ENCODE results near the gene GSE1.

Gene GSE1

GRCh38 chr16:85628645-85629044, 15.5 kb downstream of the GSE1 start:
- peaks cover 36% of the 10 kb centered on the region for H3K36me3 ChIP-seq (replicated peaks)
- H3K27me3 ChIP-seq (ENCODE audit: low read depth): no peaks in the 10 kb centered on the region
- peaks cover 14% of the 10 kb centered on the region for H3K9me3 ChIP-seq
- no peak overlapping the region for H3K4me3 ChIP-seq
- in situ Hi-C loops (cut with MboI; ENCODE audit: low sequenced_read_pairs): no loop called here
- H3K4me1 ChIP-seq: no peaks in the 10 kb centered on the region
- DNase-seq (ENCODE audit: low spot score in 2 of 2): no peak

GRCh38 chr16:85629326-85629725, 16.2 kb downstream of the GSE1 start:
- in situ Hi-C loops (cut with MboI; ENCODE audit: low sequenced_read_pairs): no loop called here
- peaks cover 36% of the 10 kb centered on the region for H3K36me3 ChIP-seq (replicated peaks)
- H3K4me1 ChIP-seq: no peaks in the 10 kb centered on the region
- DNase-seq (ENCODE audit: low spot score in 2 of 2): no peak
- no peaks in the 10 kb centered on the region for H3K27me3 ChIP-seq (ENCODE audit: low read depth)
- H3K4me3 ChIP-seq: no peak overlapping the region
- peaks cover 14% of the 10 kb centered on the region for H3K9me3 ChIP-seq

- Histone ChIP-seq H3K36me3 (replicated peaks) (peaks cover 38% of the 10 kb centered on the region), H3K4me3 (no peak overlapping the region), H3K4me1 (no peaks in the 10 kb centered on the region), H3K9me3 (peaks cover 14% of the 10 kb centered on the region), H3K27me3 (ENCODE audit: low read depth) (no peaks in the 10 kb centered on the region)
- in situ Hi-C loops (cut with MboI; ENCODE audit: low sequenced_read_pairs): no loop called here
- DNase-seq (ENCODE audit: low spot score in 2 of 2): no peak
These were observed 16.7 kb downstream of the GSE1 start for GRCh38 chr16:85629853-85630252.

- Histone ChIP-seq H3K27me3 (ENCODE audit: low read depth) (no peaks in the 10 kb centered on the region), H3K36me3 (replicated peaks) (peaks cover 42% of the 10 kb centered on the region), H3K9me3 (peaks cover 14% of the 10 kb centered on the region), H3K4me3 (no peak overlapping the region), H3K4me1 (no peaks in the 10 kb centered on the region)
- DNase-seq (ENCODE audit: low spot score in 2 of 2): no peak
- in situ Hi-C loops (cut with MboI; ENCODE audit: low sequenced_read_pairs): no loop called here
These were observed 18.1 kb downstream of the GSE1 start for GRCh38 chr16:85631230-85631629.

- H3K4me3 ChIP-seq: no peak overlapping the region
- H3K9me3 ChIP-seq: peaks cover 14% of the 10 kb centered on the region
- no peak for DNase-seq (ENCODE audit: low spot score in 2 of 2)
- in situ Hi-C loops (cut with MboI; ENCODE audit: low sequenced_read_pairs): no loop called here
- H3K36me3 ChIP-seq (replicated peaks): peaks cover 47% of the 10 kb centered on the region
- H3K4me1 ChIP-seq: no peaks in the 10 kb centered on the region
- H3K27me3 ChIP-seq (ENCODE audit: low read depth): no peaks in the 10 kb centered on the region
These were observed 18.8 kb downstream of the GSE1 start for GRCh38 chr16:85631802-85632393.

GRCh38 chr16:85632709-85633437, 19.8 kb downstream of the GSE1 start:
- DNase-seq (ENCODE audit: low spot score in 2 of 2): no peak
- in situ Hi-C loops (cut with MboI; ENCODE audit: low sequenced_read_pairs): no loop called here
- no peak overlapping the region for H3K4me3 ChIP-seq
- peaks cover 56% of the 10 kb centered on the region for H3K36me3 ChIP-seq (replicated peaks)
- H3K27me3 ChIP-seq (ENCODE audit: low read depth): no peaks in the 10 kb centered on the region
- no peaks in the 10 kb centered on the region for H3K4me1 ChIP-seq
- H3K9me3 ChIP-seq: peaks cover 14% of the 10 kb centered on the region

- peaks cover 51% of the 10 kb centered on the region for H3K36me3 ChIP-seq (replicated peaks)
These were observed 20.3 kb downstream of the GSE1 start for GRCh38 chr16:85633438-85633743.

GRCh38 chr16:85633888-85634287, 20.8 kb downstream of the GSE1 start:
- Histone ChIP-seq H3K36me3 (replicated peaks) (peaks cover 51% of the 10 kb centered on the region), H3K9me3 (peaks cover 12% of the 10 kb centered on the region), H3K27me3 (ENCODE audit: low read depth) (no peaks in the 10 kb centered on the region), H3K4me1 (no peaks in the 10 kb centered on the region), H3K4me3 (no peak overlapping the region)
- no peak for DNase-seq (ENCODE audit: low spot score in 2 of 2)
- in situ Hi-C loops (cut with MboI; ENCODE audit: low sequenced_read_pairs): no loop called here

More at GRCh38 chr16:85633438-85633743, 20.3 kb downstream of the GSE1 start:
- no peak overlapping the region for H3K4me3 ChIP-seq
- in situ Hi-C loops (cut with MboI; ENCODE audit: low sequenced_read_pairs): no loop called here
- H3K9me3 ChIP-seq: peaks cover 14% of the 10 kb centered on the region
- H3K27me3 ChIP-seq (ENCODE audit: low read depth): no peaks in the 10 kb centered on the region
- no peak for DNase-seq (ENCODE audit: low spot score in 2 of 2)
- H3K4me1 ChIP-seq: no peaks in the 10 kb centered on the region

- H3K4me3 ChIP-seq: no peak overlapping the region
- no peak for DNase-seq (ENCODE audit: low spot score in 2 of 2)
- H3K9me3 ChIP-seq: peaks cover 1% of the 10 kb centered on the region
- H3K36me3 ChIP-seq (replicated peaks): peaks cover 41% of the 10 kb centered on the region
- no peaks in the 10 kb centered on the region for H3K4me1 ChIP-seq
- H3K27me3 ChIP-seq (ENCODE audit: low read depth): no peaks in the 10 kb centered on the region
- in situ Hi-C loops (cut with MboI; ENCODE audit: low sequenced_read_pairs): no loop called here
These were observed 21.8 kb downstream of the GSE1 start for GRCh38 chr16:85634747-85635544.

- Histone ChIP-seq H3K9me3 (no peaks in the 10 kb centered on the region), H3K4me1 (no peaks in the 10 kb centered on the region), H3K36me3 (replicated peaks) (peaks cover 46% of the 10 kb centered on the region), H3K4me3 (no peak overlapping the region), H3K27me3 (ENCODE audit: low read depth) (no peaks in the 10 kb centered on the region)
- DNase-seq (ENCODE audit: low spot score in 2 of 2): no peak
- in situ Hi-C loops (cut with MboI; ENCODE audit: low sequenced_read_pairs): no loop called here
These were observed 22.5 kb downstream of the GSE1 start for GRCh38 chr16:85635545-85636140.

GRCh38 chr16:85636234-85636812, 23.2 kb downstream of the GSE1 start:
- H3K4me3 ChIP-seq: no peak overlapping the region
- in situ Hi-C loops (cut with MboI; ENCODE audit: low sequenced_read_pairs): no loop called here
- no peaks in the 10 kb centered on the region for H3K9me3 ChIP-seq
- no peaks in the 10 kb centered on the region for H3K27me3 ChIP-seq (ENCODE audit: low read depth)
- no peaks in the 10 kb centered on the region for H3K4me1 ChIP-seq
- DNase-seq (ENCODE audit: low spot score in 2 of 2): no peak
- peaks cover 48% of the 10 kb centered on the region for H3K36me3 ChIP-seq (replicated peaks)

- H3K27me3 ChIP-seq (ENCODE audit: low read depth): no peaks in the 10 kb centered on the region
- H3K9me3 ChIP-seq: no peaks in the 10 kb centered on the region
- DNase-seq (ENCODE audit: low spot score in 2 of 2): no peak
- no peaks in the 10 kb centered on the region for H3K4me1 ChIP-seq
- peaks cover 53% of the 10 kb centered on the region for H3K36me3 ChIP-seq (replicated peaks)
- in situ Hi-C loops (cut with MboI; ENCODE audit: low sequenced_read_pairs): no loop called here
- H3K4me3 ChIP-seq: no peak overlapping the region
These were observed 24.1 kb downstream of the GSE1 start for GRCh38 chr16:85637061-85637807.

Data from HAP-1 (cell line).